Cerebellar cortex (tissue), 1 donor: Measurements from ENCODE around the gene HSPB7.
"Not testable (repeated sequence)": the region's sequence is repeated elsewhere in the genome, so short reads cannot be mapped to it uniquely, and the experiment has no call there.

ENCODE experiments used
- DNase-seq: peaks from one replicate; pipeline ENCODE4 v3.0.0-alpha.2; 2015; ENCODE audit warnings: low spot score

HSPB7 gene

GRCh38 chr1:16050328-16050727, 32.5 kb upstream of the HSPB7 start:
- DNase-seq, result no peak

- DNase-seq, result no peak
Observed at GRCh38 chr1:16048573-16049189, 30.8 kb upstream of the HSPB7 start.

GRCh38 chr1:16047791-16048475, 30.1 kb upstream of the HSPB7 start:
- DNase-seq, result no peak

GRCh38 chr1:16046842-16047241, 29.0 kb upstream of the HSPB7 start:
- DNase-seq, result no peak

GRCh38 chr1:16043950-16044349, 26.1 kb upstream of the HSPB7 start:
- DNase-seq, result no peak

GRCh38 chr1:16043521-16043920, 25.7 kb upstream of the HSPB7 start, which contains the start of gene CLCNKB:
CLCNKB (plus strand) TSS chr1:16043782; CDS start chr1:16044493, 711 bp downstream.
- no peak for DNase-seq

- DNase-seq, result not testable (repeated sequence)
Observed at GRCh38 chr1:16042654-16043053, 24.8 kb upstream of the HSPB7 start.

- no peak for DNase-seq
Observed at GRCh38 chr1:16042096-16042495, 24.3 kb upstream of the HSPB7 start.

GRCh38 chr1:16041200-16041599, 23.4 kb upstream of the HSPB7 start:
- no peak for DNase-seq

GRCh38 chr1:16039871-16040270, 22.0 kb upstream of the HSPB7 start:
- DNase-seq, result peak; percentile 65

GRCh38 chr1:16038620-16038912, 20.7 kb upstream of the HSPB7 start:
- DNase-seq, result no peak

GRCh38 chr1:16036461-16036860, 18.6 kb upstream of the HSPB7 start:
- not testable (repeated sequence) for DNase-seq

GRCh38 chr1:16033103-16033632, 15.3 kb upstream of the HSPB7 start:
- not testable (repeated sequence) for DNase-seq

- DNase-seq, result peak; percentile 89
Observed at GRCh38 chr1:16032388-16033102, 14.7 kb upstream of the HSPB7 start.

GRCh38 chr1:16031551-16031950, 13.7 kb upstream of the HSPB7 start:
- no peak for DNase-seq

- DNase-seq, result no peak
Observed at GRCh38 chr1:16029288-16029687, 11.4 kb upstream of the HSPB7 start.

- not testable (repeated sequence) for DNase-seq
Observed at GRCh38 chr1:16029003-16029268, 11.1 kb upstream of the HSPB7 start.

GRCh38 chr1:16028237-16029002, 10.6 kb upstream of the HSPB7 start:
- DNase-seq, result no peak

- DNase-seq, result peak; percentile 62
Observed at GRCh38 chr1:16026723-16027484, 9.1 kb upstream of the HSPB7 start.

GRCh38 chr1:16026302-16026701, 8.5 kb upstream of the HSPB7 start:
- not testable (repeated sequence) for DNase-seq

- DNase-seq, result no peak
Observed at GRCh38 chr1:16023050-16023653, 5.3 kb upstream of the HSPB7 start.
